Panc1 (cell line): Measurements from ENCODE around the gene LSM10. TPM values are rescaled to one million over a fixed set of nuclear protein-coding genes. Genes with fewer than 3 reads are reported as not detected.

Experiments used
- ATAC-seq: fragments of 200-7000 bp; cut with Tn5 transposase; 2 replicates; pipeline ENCODE4 v1.9.1; 2020; ENCODE audit warnings: mild to moderate bottlenecking, moderate library complexity
- BruUV-seq: library from RNA; stranded (reverse); fragments of 400-500 nt; replicated peaks from 2 replicates; lab custom pipeline; 2021; lab: Mats Ljungman, UMichigan
- CTCF ChIA-PET: fragments of 300-600 bp; sonication (Branson Sonifier 250); formaldehyde crosslinking; loops from one replicate; lab custom pipeline; 2022; ENCODE audit warnings: antibody characterized with exemption; lab: Charles Lee
- POLR2A ChIA-PET: fragments of 300-600 bp; sonication (Branson Sonifier 250); formaldehyde crosslinking; loops from one replicate; lab custom pipeline; 2022; ENCODE audit warnings: antibody characterized with exemption; lab: Charles Lee
- DNase-seq: peaks from one replicate; pipeline ENCODE4 v3.0.0-alpha.2; 2010; ENCODE audit warnings: low read depth, low spot score
- H3K27ac ChIP-seq: 2 replicates; pipeline ENCODE4 v1.5.1; 2011; ENCODE audit warnings: mild to moderate bottlenecking, low read length, inconsistent platforms
- H3K27me3 ChIP-seq: fragments of 200-500 bp; sonication (Bioruptor generic); 2 replicates; pipeline ENCODE4 v1.6.0; 2014; ENCODE audit warnings: low read length, inconsistent platforms; ENCODE audit not compliant: control insufficient read depth, insufficient read depth
- H3K36me3 ChIP-seq: fragments of 200-500 bp; sonication (Bioruptor generic); 2 replicates; pipeline ENCODE4 v1.5.1; 2014; ENCODE audit warnings: inconsistent platforms, mild to moderate bottlenecking, low read length, moderate library complexity; ENCODE audit not compliant: control insufficient read depth, insufficient read depth
- H3K4me1 ChIP-seq: 2 replicates; pipeline ENCODE4 v1.5.1; 2011; ENCODE audit warnings: inconsistent platforms, mild to moderate bottlenecking, low read length, moderate library complexity; ENCODE audit not compliant: control insufficient read depth, insufficient read depth
- H3K4me3 ChIP-seq, 2 experiments: 2 replicates each; pipeline ENCODE4 v1.5.1; 2011 to 2012; ENCODE audit warnings: low read depth in 2 of 2, low read length in 2 of 2, mild to moderate bottlenecking in 2 of 2, inconsistent platforms in 1 of 2, moderate library complexity in 1 of 2
- H3K9me3 ChIP-seq: fragments of 200-500 bp; sonication (Bioruptor generic); 2 replicates; pipeline ENCODE4 v1.5.1; 2014; ENCODE audit warnings: low read depth, mild to moderate bottlenecking, inconsistent platforms, low read length, moderate library complexity; ENCODE audit not compliant: control insufficient read depth, insufficient read depth
- POLR2AphosphoS5 ChIP-seq: IDR thresholded peaks from 2 replicates; pipeline ENCODE4 v1.6.1; 2012; ENCODE audit warnings: mild to moderate bottlenecking, low read depth, low read length, moderate library complexity
- SIN3A ChIP-seq: IDR thresholded peaks from 2 replicates; pipeline ENCODE4 v1.6.1; 2012; ENCODE audit warnings: low read depth, mild to moderate bottlenecking, low read length, moderate library complexity, borderline replicate concordance; ENCODE audit not compliant: insufficient read depth
- TCF7L2 ChIP-seq: IDR thresholded peaks from 2 replicates; pipeline ENCODE4 v1.6.1; 2011; ENCODE audit warnings: mild to moderate bottlenecking, low read depth, low read length, inconsistent platforms
- in situ Hi-C: cut with HindIII; loops from 2 replicates; pipeline ENCODE4 v1.10.0; 2016; ENCODE audit warnings: low sequenced_read_pairs, low pct_unique_long_range_greater_than_20kb
- intact Hi-C: fragments of 100-400 bp; cut with micrococcal nuclease; formaldehyde crosslinking; loops from one replicate; pipeline ENCODE4 v1.10.0; 2022; ENCODE audit not compliant: unreplicated experiment
- total RNA-seq: library from RNA; stranded (reverse); gene quantifications from one replicate; pipeline ENCODE4 v1.2.1, GENCODE V29; 2021; ENCODE audit not compliant: unreplicated experiment
- TF ChIP-seq, protein P1 (sequence below): fragments of 450-650 bp; IDR thresholded peaks from 2 replicates; pipeline ENCODE4 v1.5.1; 2017; ENCODE audit warnings: mild to moderate bottlenecking
- TF ChIP-seq, protein P2 (sequence below), 2 experiments: IDR thresholded peaks; 2 replicates each; pipeline ENCODE4 v1.6.1; 2011 to 2012; ENCODE audit warnings: low read depth in 2 of 2, control low read depth in 1 of 2, low read length in 1 of 2, mild to moderate bottlenecking in 1 of 2, moderate library complexity in 1 of 2; ENCODE audit not compliant: insufficient read depth in 1 of 2

Gene LSM10
- total RNA-seq, 1 experiment from 2014 or later, result 53.7 TPM

DNA sequence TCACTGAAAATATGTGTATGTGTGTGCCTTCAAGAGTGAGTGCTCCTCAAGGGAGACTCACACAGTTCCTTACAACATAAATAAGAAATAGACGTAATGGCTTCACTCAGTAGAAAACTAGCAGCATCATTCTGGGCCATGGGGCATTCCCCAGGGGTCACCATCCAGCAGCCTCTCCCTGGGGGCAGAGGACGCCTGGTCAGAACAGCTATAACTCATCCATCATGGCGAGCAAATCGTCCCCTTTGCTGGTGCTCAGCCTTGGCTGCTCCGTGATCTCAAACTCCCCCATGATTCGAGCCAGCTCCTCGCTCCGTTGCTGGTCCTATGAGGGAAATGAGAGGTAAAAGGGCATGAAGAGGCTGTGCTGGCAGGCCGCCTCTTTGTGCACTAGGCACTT is 20.2 kb upstream of the LSM10 start:
- ATAC-seq (no peak), DNase-seq (no peak)
- H3K4me1 ChIP-seq, result peaks cover 3% of the 10 kb centered on the region
- TF ChIP-seq, protein P1, sequence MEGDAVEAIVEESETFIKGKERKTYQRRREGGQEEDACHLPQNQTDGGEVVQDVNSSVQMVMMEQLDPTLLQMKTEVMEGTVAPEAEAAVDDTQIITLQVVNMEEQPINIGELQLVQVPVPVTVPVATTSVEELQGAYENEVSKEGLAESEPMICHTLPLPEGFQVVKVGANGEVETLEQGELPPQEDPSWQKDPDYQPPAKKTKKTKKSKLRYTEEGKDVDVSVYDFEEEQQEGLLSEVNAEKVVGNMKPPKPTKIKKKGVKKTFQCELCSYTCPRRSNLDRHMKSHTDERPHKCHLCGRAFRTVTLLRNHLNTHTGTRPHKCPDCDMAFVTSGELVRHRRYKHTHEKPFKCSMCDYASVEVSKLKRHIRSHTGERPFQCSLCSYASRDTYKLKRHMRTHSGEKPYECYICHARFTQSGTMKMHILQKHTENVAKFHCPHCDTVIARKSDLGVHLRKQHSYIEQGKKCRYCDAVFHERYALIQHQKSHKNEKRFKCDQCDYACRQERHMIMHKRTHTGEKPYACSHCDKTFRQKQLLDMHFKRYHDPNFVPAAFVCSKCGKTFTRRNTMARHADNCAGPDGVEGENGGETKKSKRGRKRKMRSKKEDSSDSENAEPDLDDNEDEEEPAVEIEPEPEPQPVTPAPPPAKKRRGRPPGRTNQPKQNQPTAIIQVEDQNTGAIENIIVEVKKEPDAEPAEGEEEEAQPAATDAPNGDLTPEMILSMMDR, result no peak
- TF ChIP-seq SIN3A, result no peak
- no peak for TF ChIP-seq TCF7L2
- no peak for TF ChIP-seq POLR2AphosphoS5
- TF ChIP-seq, protein P2, sequence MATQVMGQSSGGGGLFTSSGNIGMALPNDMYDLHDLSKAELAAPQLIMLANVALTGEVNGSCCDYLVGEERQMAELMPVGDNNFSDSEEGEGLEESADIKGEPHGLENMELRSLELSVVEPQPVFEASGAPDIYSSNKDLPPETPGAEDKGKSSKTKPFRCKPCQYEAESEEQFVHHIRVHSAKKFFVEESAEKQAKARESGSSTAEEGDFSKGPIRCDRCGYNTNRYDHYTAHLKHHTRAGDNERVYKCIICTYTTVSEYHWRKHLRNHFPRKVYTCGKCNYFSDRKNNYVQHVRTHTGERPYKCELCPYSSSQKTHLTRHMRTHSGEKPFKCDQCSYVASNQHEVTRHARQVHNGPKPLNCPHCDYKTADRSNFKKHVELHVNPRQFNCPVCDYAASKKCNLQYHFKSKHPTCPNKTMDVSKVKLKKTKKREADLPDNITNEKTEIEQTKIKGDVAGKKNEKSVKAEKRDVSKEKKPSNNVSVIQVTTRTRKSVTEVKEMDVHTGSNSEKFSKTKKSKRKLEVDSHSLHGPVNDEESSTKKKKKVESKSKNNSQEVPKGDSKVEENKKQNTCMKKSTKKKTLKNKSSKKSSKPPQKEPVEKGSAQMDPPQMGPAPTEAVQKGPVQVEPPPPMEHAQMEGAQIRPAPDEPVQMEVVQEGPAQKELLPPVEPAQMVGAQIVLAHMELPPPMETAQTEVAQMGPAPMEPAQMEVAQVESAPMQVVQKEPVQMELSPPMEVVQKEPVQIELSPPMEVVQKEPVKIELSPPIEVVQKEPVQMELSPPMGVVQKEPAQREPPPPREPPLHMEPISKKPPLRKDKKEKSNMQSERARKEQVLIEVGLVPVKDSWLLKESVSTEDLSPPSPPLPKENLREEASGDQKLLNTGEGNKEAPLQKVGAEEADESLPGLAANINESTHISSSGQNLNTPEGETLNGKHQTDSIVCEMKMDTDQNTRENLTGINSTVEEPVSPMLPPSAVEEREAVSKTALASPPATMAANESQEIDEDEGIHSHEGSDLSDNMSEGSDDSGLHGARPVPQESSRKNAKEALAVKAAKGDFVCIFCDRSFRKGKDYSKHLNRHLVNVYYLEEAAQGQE (IDR thresholded peaks at IDR 0.05; ENCODE audit: insufficient read depth in 1 of 2, low read depth in 2 of 2, low read length in 1 of 2), result no peak
- POLR2A ChIA-PET, result no interaction called here
- no peaks in the 10 kb centered on the region for H3K9me3 ChIP-seq
- no TSS peak for BruUV-seq
- H3K27ac ChIP-seq, result no peak overlapping the region
- H3K27me3 ChIP-seq, result no peaks in the 10 kb centered on the region
- H3K36me3 ChIP-seq, result no peaks in the 10 kb centered on the region
- no peak overlapping the region for H3K4me3 ChIP-seq
- in situ Hi-C loops, result no loop called here
- intact Hi-C loops, result no loop called here
- CTCF ChIA-PET, result no interaction called here

DNA sequence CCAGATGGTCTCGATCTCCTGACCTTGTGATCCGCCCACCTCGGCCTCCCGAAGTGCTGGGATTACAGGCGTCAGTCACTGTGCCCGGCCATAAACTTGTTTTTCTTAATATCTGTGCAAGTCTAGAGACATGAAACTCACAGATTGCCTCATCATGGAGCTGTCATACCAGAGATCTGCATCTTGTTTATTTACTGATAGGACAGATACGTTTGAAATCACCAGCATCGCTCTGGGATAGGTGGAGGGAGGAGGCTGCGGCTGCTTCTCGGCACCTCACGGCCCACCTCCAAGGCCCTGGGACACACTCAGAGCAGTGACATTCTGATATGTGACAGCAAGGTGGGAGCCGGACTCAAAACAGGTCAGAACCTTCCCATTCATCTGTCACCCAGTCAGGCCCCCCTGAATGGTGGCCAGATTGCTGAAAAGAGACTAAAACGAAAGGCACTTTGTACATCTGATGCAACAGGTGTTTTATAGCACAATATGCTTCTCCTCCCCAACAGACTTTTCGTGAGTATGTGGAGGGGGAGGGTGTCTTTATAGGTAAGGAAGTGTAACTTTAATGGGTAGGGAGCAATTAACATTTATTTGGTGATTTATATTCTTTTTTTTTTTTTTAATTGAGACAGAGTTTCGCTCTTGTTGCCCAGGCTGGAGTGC is 18.1 kb upstream of the LSM10 start:
- Histone ChIP-seq H3K9me3 (no peaks in the 10 kb centered on the region), H3K36me3 (no peaks in the 10 kb centered on the region), H3K4me3 (no peak overlapping the region), H3K27ac (no peak overlapping the region), H3K27me3 (no peaks in the 10 kb centered on the region), H3K4me1 (peaks cover 3% of the 10 kb centered on the region)
- ChIA-PET CTCF (no interaction called here), POLR2A (no interaction called here)
- ATAC-seq (no peak), DNase-seq (no peak)
- intact Hi-C loops (no loop called here), in situ Hi-C loops (no loop called here)
- no peak for TF ChIP-seq POLR2AphosphoS5
- no TSS peak for BruUV-seq

DNA sequence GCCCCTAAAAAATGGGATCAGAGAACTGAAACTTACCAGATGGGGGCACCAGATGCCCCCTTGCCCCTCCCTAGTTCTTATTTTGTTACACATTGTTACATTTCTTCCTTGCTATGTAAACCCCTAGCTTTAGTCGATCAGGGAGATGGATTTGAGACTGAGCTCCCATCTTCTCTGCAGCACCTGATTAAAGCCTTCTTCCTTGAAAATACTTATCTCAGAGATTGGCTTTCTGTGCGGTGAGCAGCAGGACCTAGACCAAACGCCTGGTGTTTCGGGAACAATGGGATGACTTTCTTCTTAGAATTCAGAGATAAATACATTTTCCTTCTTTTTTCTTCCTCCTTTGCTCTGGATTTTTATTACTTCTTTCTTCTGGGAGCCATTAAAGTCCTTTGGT is 16.7 kb upstream of the LSM10 start:
- no peak for DNase-seq
- Histone ChIP-seq H3K27me3 (no peaks in the 10 kb centered on the region), H3K27ac (no peak overlapping the region), H3K9me3 (no peaks in the 10 kb centered on the region), H3K36me3 (no peaks in the 10 kb centered on the region), H3K4me1 (no peaks in the 10 kb centered on the region), H3K4me3 (no peak overlapping the region)
- TF ChIP-seq, protein P2 (IDR thresholded peaks at IDR 0.05; ENCODE audit: insufficient read depth in 1 of 2, low read depth in 2 of 2, low read length in 1 of 2), result no peak
- TF ChIP-seq SIN3A (no peak), TCF7L2 (no peak), POLR2AphosphoS5 (no peak)
- TF ChIP-seq, protein P1, result no peak
- ChIA-PET POLR2A (no interaction called here), CTCF (no interaction called here)
- intact Hi-C loops (no loop called here), in situ Hi-C loops (no loop called here)
- BruUV-seq, result no TSS peak
- no peak for ATAC-seq
